HG03103 (cell line): ENCODE data around the gene TBP.
"Not testable (repeated sequence)": the region's sequence is repeated elsewhere in the genome, so short reads cannot be mapped to it uniquely, and the experiment has no call there.

Source experiments
- ATAC-seq: cut with Tn5 transposase; IDR thresholded peaks from one replicate; pipeline ENCODE4 v1.9.1; 2021; ENCODE audit warnings: low read depth; ENCODE audit not compliant: unreplicated experiment

TBP gene

GRCh38 chr6:170554013-170554795, at the start of gene TBP:
TSS of gene TBP (plus strand) at chr6:170554369. CDS start at chr6:170557030, 2,661 bp downstream.
- peak; percentile 96 for ATAC-seq

DNA sequence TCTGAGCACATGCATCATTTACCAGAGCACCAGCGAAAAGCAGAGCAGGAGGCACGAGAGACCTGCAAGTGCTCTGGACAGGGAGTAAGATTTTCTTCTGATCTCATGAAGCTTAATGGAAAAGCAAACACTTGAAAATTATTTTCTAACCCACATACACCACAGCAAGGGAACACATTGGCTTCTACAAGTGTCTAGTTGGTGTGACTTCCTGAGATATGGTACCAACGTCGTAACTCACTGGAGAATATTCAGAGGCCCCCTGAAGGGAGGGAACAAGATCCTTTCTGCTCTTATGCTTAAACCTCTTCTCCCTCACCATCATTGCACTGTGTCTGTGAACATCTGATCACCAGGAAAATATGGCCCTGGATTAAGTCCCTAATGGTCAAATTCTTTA, 49.7 kb upstream of the TBP start:
- no peak for ATAC-seq

GRCh38 chr6:170505306-170505705, 48.9 kb upstream of the TBP start:
- no peak for ATAC-seq

- no peak for ATAC-seq
Observed at GRCh38 chr6:170506446-170506845, 47.7 kb upstream of the TBP start.

DNA sequence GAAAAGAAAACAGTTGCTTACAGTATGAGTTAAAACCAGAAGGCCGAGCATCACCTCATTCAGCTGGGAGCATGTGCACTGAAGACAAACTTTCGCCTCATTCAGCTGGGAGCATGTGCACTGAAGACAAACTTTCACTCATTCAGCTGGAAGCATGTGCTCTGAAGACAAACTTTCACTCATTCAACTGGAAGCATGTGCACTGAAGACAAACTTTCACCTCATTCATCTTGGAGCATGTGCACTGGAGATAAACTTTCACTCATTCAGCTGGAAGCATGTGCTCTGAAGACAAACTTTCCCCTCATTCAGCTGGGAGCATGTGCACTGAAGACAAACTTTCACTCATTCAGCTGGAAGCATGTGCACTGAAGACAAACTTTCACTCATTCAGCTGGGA, 46.4 kb upstream of the TBP start:
- ATAC-seq, result not testable (repeated sequence)

DNA sequence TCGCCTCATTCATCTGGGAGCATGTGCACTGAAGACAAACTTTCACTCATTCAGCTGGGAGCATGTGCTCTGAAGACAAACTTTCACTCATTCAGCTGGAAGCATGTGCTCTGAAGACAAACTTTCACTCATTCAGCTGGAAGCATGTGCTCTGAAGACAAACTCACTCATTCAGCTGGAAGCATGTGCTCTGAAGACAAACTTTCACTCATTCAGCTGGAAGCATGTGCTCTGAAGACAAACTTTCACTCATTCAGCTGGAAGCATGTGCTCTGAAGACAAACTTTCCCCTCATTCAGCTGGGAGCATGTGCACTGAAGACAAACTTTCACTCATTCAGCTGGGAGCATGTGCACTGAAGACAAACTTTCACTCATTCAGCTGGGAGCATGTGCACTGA, 45.9 kb upstream of the TBP start:
- ATAC-seq, result not testable (repeated sequence)

GRCh38 chr6:170508892-170509722, 45.1 kb upstream of the TBP start:
- ATAC-seq, result not testable (repeated sequence)

- ATAC-seq, result no peak
Observed at GRCh38 chr6:170509723-170510018, 44.5 kb upstream of the TBP start.

GRCh38 chr6:170510631-170511030, 43.5 kb upstream of the TBP start:
- ATAC-seq, result no peak

DNA sequence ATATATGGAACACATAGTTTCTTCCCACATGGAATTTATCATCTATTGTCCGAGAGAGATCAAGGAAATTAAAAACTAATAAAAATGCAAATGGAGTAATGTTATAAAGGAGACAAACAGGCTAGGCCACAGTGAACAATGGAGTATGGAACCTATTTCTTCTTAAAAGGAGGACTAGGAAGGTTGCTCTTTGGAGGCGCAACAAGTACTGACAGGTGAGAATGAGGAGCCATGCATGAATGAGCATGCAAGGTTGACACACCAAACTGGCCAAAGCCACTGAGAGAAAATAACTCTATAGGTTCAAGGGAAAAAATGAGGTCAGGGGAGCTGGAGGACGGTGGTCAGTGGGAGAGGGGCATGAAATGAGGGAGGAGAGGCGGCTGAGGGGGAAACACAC, 41.9 kb upstream of the TBP start:
- no peak for ATAC-seq

- no peak for ATAC-seq
Observed at GRCh38 chr6:170514908-170515307, 39.3 kb upstream of the TBP start.

DNA sequence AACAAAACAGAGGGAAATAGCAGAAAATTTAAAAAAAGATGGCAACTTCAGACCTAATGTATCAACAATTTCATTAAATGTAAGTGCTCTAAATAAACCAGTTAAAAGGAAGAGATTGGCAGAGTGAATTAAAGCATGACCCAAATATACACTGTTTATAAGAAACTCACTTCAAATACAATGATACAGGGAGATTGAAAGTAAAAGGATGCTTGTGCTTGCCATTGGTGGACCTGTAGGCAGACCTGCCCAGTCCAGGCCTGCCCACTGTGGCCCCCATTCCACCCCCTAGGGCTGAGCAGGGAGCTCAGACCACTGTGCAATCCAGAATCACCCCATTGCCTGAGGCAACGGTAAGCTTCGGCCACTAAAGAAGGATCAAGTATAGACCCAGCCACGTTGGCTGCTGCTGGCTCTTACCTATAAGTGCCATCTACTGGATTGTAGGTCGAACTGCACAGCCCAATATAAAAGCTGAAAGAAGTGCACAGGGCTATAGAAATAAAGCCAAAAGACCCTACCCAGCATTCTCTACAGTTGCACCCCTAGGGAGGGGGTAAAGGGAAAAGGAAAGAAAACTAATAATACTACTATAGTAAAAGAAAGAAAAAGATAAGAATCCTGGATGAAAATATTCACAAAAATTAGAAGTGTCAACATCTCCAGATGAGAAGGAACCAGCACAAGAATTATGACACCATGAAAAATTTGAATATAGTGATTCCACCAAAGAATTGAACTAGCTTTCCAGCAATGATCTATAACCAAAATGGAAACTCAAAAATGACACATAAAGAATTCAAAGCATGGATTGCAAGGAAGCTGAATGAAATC, 37.2 kb upstream of the TBP start:
- peak; percentile 95 for ATAC-seq

- no peak for ATAC-seq
Observed at GRCh38 chr6:170522565-170523183, 31.5 kb upstream of the TBP start.

DNA sequence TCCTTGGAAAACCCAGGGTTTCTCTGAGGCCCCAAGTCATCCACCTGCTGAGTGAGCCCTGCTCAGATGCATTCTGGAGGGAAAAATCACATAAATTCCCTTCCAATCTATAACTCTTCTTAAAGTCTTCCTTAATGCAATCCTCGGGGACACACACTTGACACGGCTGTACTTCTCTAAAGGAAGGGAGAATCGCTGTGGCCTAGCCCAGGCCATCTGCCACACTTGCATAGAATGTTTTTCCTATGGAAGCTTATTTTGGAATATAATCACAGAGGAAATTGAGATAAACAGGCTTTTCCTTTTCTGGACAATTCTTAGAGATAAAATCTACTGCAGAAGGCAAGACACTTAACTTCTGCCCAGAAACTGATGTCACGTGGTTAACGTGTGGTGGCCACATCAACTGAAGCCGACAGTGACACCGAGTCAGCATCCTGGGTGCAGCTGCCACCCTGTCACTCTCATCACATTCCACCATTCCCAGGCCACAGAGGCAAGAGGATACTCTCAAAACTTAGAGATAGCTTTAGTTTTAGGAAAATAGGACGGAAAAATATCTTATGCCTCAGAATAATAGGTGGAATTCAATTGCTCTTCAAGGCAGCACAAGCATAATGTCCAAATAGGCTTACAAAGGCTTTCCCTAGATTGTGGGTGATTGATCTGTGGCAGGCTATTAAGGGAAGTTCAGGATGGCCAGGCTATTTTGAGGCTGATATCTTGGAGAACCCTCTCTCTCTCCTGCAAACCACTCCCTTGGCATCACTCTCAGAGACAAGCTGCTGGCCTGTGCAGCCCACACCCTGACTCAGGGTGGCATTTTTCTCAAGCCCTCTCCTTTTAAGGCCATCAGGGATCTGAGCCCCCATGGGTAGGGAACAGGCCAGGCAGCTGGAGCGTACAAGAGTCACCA, 30.7 kb upstream of the TBP start:
- ATAC-seq, result no peak

GRCh38 chr6:170524172-170524502, 30.0 kb upstream of the TBP start:
- ATAC-seq, result no peak

DNA sequence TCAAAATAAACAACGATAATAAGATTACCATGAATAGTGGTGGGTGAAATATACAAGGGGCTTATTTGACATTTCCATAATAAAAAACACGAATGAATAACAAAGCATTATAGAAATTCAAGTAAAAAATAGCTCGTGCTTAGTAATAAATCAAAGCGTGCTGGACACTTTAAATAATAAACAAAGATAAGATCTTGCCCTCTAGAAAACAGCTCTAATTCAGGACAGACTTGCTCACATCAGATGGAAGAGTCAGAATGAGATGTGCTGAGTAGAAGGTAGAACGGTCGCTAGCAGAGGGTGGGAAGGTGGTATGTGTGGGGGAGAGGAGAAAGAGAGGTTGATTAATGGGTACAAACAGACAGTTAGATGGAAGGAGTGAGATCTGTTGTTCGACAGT, 28.4 kb upstream of the TBP start:
- ATAC-seq, result no peak

DNA sequence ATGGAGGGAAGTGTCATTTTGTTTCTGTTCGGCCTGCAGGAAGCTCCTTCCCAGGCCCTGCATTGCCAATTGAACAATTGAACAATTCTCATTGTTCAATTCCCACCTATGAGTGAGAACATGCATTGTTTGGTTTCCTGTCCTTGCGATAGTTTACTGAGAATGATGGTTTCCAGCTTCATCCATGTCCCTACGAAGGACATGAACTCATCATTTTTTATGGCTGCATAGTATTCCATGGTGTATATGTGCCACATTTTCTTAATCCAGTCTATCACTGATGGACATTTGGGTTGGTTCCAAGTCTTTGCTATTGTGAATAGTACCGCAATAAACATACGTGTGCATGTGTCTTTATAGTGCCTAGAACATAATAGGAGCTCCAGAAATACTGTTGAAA, 26.2 kb upstream of the TBP start:
- ATAC-seq, result not testable (repeated sequence)

DNA sequence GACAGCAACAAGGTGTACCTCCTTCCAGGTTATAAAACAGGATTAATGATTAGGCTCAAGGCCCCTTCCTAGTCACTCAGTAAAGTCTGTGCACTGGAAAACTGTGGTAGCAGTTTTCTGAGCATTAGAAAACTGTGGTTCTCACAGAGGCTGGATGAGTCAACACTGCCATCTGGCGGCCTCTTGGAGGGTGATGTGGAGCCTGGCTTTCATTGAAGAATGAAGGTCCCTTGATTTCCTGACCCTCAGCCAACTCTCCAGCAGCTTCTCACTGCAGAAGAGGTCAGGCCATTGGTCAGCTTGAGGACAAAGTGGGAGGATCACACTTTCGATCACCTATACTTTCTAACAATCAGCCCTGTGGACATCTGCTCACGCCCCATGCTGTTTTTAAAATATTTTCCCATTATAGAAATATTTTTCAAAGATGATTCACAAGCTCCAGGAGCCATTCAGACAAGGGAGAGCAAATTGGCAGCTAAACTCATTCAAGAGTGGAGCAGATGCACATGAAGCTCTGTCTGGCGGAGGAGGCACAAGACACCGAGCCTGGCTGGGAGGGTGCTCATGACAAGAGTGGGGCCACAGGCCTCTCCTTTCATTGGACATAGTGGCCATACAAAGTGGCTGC, 24.2 kb upstream of the TBP start:
- ATAC-seq, result peak; percentile 64

- ATAC-seq, result no peak
Observed at GRCh38 chr6:170532867-170533488, 21.2 kb upstream of the TBP start.
